GM23338 (cell line): ENCODE data around the gene UNC79. TPM values are rescaled to one million over a fixed set of nuclear protein-coding genes. Genes with fewer than 3 reads are reported as not detected.

ENCODE experiments used
- ATAC-seq: fragments of 200-7000 bp; cut with Tn5 transposase; 3 replicates; pipeline ENCODE4 v1.9.1; 2020
- DNase-seq: peaks from one replicate; pipeline ENCODE4 v3.0.0-alpha.2; 2015; ENCODE audit warnings: low spot score
- H2AFZ ChIP-seq: fragments of 200-600 bp; sonication (generic); 2 replicates; pipeline ENCODE4 v1.8.0; 2016; ENCODE audit warnings: antibody characterized with exemption, mild to moderate bottlenecking, moderate library complexity
- H3F3A ChIP-seq: fragments of 200-600 bp; sonication (generic); replicated peaks from 2 replicates; pipeline ENCODE4 v1.8.0; 2017; ENCODE audit warnings: antibody characterized with exemption, mixed run types, low read depth
- H3K27ac ChIP-seq: fragments of 200-600 bp; sonication (generic); 2 replicates; pipeline ENCODE4 v1.6.1; 2016; ENCODE audit warnings: low read depth
- H3K27me3 ChIP-seq: fragments of 200-600 bp; sonication (generic); 2 replicates; pipeline ENCODE4 v1.8.0; 2016; ENCODE audit warnings: mild to moderate bottlenecking, mixed run types, moderate library complexity; ENCODE audit not compliant: insufficient read depth
- H3K36me3 ChIP-seq: fragments of 200-600 bp; sonication (generic); 2 replicates; pipeline ENCODE4 v1.8.0; 2016; ENCODE audit warnings: mild to moderate bottlenecking; ENCODE audit not compliant: insufficient read depth
- H3K4me1 ChIP-seq: fragments of 200-600 bp; sonication (generic); 2 replicates; pipeline ENCODE4 v1.8.0; 2016; ENCODE audit warnings: mild to moderate bottlenecking, moderate library complexity; ENCODE audit not compliant: insufficient read depth
- H3K4me2 ChIP-seq: fragments of 200-600 bp; sonication (generic); 2 replicates; pipeline ENCODE4 v1.7.1; 2017; ENCODE audit warnings: mixed run types
- H3K4me3 ChIP-seq: fragments of 200-600 bp; sonication (generic); 2 replicates; pipeline ENCODE4 v1.6.1; 2016; ENCODE audit warnings: mixed run types
- H3K79me2 ChIP-seq: fragments of 200-600 bp; sonication (generic); replicated peaks from 2 replicates; pipeline ENCODE4 v1.8.0; 2017; ENCODE audit warnings: mild to moderate bottlenecking; ENCODE audit not compliant: insufficient read depth
- H3K9me2 ChIP-seq: fragments of 200-600 bp; sonication (generic); 2 replicates; pipeline ENCODE4 v1.8.0; 2017; ENCODE audit not compliant: insufficient read depth
- H4K20me1 ChIP-seq: fragments of 200-600 bp; sonication (generic); replicated peaks from 2 replicates; pipeline ENCODE4 v1.8.0; 2017; ENCODE audit warnings: mild to moderate bottlenecking; ENCODE audit not compliant: insufficient read depth
- H3K27ac Mint-ChIP-seq: 2 replicates; pipeline ENCODE4 v1.8.0; 2020; ENCODE audit warnings: inconsistent platforms, mild to moderate bottlenecking, moderate library complexity, mixed read lengths
- H3K27me3 Mint-ChIP-seq: 3 replicates; pipeline ENCODE4 v1.8.0; 2022; ENCODE audit warnings: low read depth, mild to moderate bottlenecking, moderate library complexity, mixed read lengths, inconsistent platforms; ENCODE audit not compliant: insufficient read depth, poor library complexity
- H3K36me3 Mint-ChIP-seq: 3 replicates; pipeline ENCODE4 v1.8.0; 2021; ENCODE audit warnings: low read depth, mild to moderate bottlenecking, inconsistent platforms, moderate library complexity, mixed read lengths
- H3K4me1 Mint-ChIP-seq: 3 replicates; pipeline ENCODE4 v1.8.0; 2020; ENCODE audit warnings: mild to moderate bottlenecking, inconsistent platforms, mixed read lengths
- H3K4me3 Mint-ChIP-seq: 3 replicates; pipeline ENCODE4 v1.8.0; 2021; ENCODE audit warnings: moderate library complexity, mild to moderate bottlenecking, inconsistent platforms, mixed read lengths
- H3K9me3 Mint-ChIP-seq: 3 replicates; pipeline ENCODE4 v1.8.0; 2020; ENCODE audit warnings: moderate library complexity, mild to moderate bottlenecking, inconsistent platforms, mixed read lengths
- CREB1 ChIP-seq: fragments of 250-450 bp; sonication (Bioruptor Pico); IDR thresholded peaks from 2 replicates; pipeline ENCODE4 v1.5.0; 2020; ENCODE audit warnings: low read depth, mild to moderate bottlenecking, moderate library complexity
- CTCF ChIP-seq, 2 experiments: fragments of 200-600 bp in 1 of 2; sonication (generic) in 1 of 2; conservative IDR thresholded peaks; 2 replicates each; pipeline versions ENCODE4 v1.5.1 to v1.6.1; 2016 to 2017; ENCODE audit warnings: antibody characterized with exemption in 2 of 2, low read depth in 2 of 2, mild to moderate bottlenecking in 2 of 2, moderate library complexity in 1 of 2
- ETS1 ChIP-seq: IDR thresholded peaks from 2 replicates; pipeline ENCODE4 v1.6.1; 2016; ENCODE audit warnings: antibody characterized with exemption
- EZH2 ChIP-seq: fragments of 200-600 bp; sonication (generic); IDR thresholded peaks from one replicate; pipeline ENCODE4 v1.8.0; 2017; ENCODE audit warnings: antibody characterized with exemption, mild to moderate bottlenecking, low read depth; ENCODE audit not compliant: unreplicated experiment
- EZH2phosphoT487 ChIP-seq: fragments of 200-600 bp; sonication (generic); IDR thresholded peaks from one replicate; pipeline ENCODE4 v1.8.1; 2018; ENCODE audit warnings: antibody characterized with exemption; ENCODE audit not compliant: unreplicated experiment
- JUNB ChIP-seq: IDR thresholded peaks from one replicate; pipeline ENCODE4 v1.6.1; 2016; ENCODE audit warnings: antibody characterized with exemption; ENCODE audit not compliant: unreplicated experiment
- NANOG ChIP-seq: IDR thresholded peaks from 2 replicates; pipeline ENCODE4 v1.6.1; 2016; ENCODE audit warnings: antibody characterized with exemption, borderline replicate concordance
- POLR2AphosphoS5 ChIP-seq: IDR thresholded peaks from 2 replicates; pipeline ENCODE4 v1.6.1; 2016; ENCODE audit warnings: antibody characterized with exemption, low read depth
- REST ChIP-seq: IDR thresholded peaks from one replicate; pipeline ENCODE4 v1.6.1; 2018; ENCODE audit warnings: antibody characterized with exemption; ENCODE audit not compliant: unreplicated experiment
- STAT1 ChIP-seq: IDR thresholded peaks from one replicate; pipeline ENCODE4 v1.6.1; 2016; ENCODE audit warnings: antibody characterized with exemption; ENCODE audit not compliant: unreplicated experiment
- ZNF114 ChIP-seq: fragments of 250-450 bp; sonication (Bioruptor Pico); IDR thresholded peaks from 2 replicates; pipeline ENCODE4 v1.5.0; 2020; ENCODE audit warnings: mild to moderate bottlenecking, moderate library complexity
- ZNF331 ChIP-seq: fragments of 250-450 bp; sonication (Bioruptor Pico); IDR thresholded peaks from 2 replicates; pipeline ENCODE4 v1.5.0; 2020; ENCODE audit warnings: low read depth, mild to moderate bottlenecking, moderate library complexity
- polyA plus RNA-seq: library from polyadenylated mRNA; unstranded; fragments of >200 nt; fragmentation: Nextera tagmentation; extraction: Ambion mirVana; gene quantifications from 2 replicates; pipeline ENCODE4 v1.2.1, GENCODE V29; 2016
- total RNA-seq: library from RNA; depleted of rRNA; stranded (reverse); fragments of >200 nt; shearing (Covaris generic); gene quantifications from 2 replicates; pipeline ENCODE4 v1.2.3, GENCODE V29; 2014

The UNC79 gene
- total and polyA plus RNA-seq, 2 experiments from 2014 or later = 1.8 to 3.6 TPM

- TF ChIP-seq EZH2phosphoT487 = no peak
- no peak for TF ChIP-seq REST
- TF ChIP-seq EZH2 = no peak
- no peak for TF ChIP-seq STAT1
- TF ChIP-seq ZNF114 = no peak
- no peak for TF ChIP-seq ETS1
- TF ChIP-seq POLR2AphosphoS5 = no peak
- TF ChIP-seq ZNF331 = no peak
- TF ChIP-seq JUNB = no peak
- TF ChIP-seq CREB1 (CRISPR knock-in tag) = no peak
- no peak for TF ChIP-seq NANOG
- no peak for TF ChIP-seq CTCF (conservative IDR thresholded peaks at IDR 0.05; ENCODE audit: low read depth in 2 of 2)
- Histone ChIP-seq H2AFZ (0 out of 2 replicates have a peak overlapping the region, but pooled peaks have one; percentile 10), H3K4me3 (no peak overlapping the region), H3K27me3 (no peaks in the 10 kb centered on the region), H3K36me3 (no peaks in the 10 kb centered on the region), H4K20me1 (no peaks in the 10 kb centered on the region), H3K27ac (no peak overlapping the region), H3F3A (no peaks in the 10 kb centered on the region), H3K4me2 (no peak overlapping the region), H3K79me2 (no peaks in the 10 kb centered on the region), H3K4me1 (no peaks in the 10 kb centered on the region; the same call in 1 of the 2 replicates), H3K9me2 (no peaks in the 10 kb centered on the region)
- no peak overlapping the region for H3K4me3 Mint-ChIP-seq
- peaks cover 22% of the 10 kb centered on the region for H3K4me1 Mint-ChIP-seq
- H3K9me3 Mint-ChIP-seq = no peaks in the 10 kb centered on the region
- H3K27me3 Mint-ChIP-seq = peaks cover 9% of the 10 kb centered on the region
- DNase-seq (no peak), ATAC-seq (peak; percentile 53)
- no peak overlapping the region for H3K27ac Mint-ChIP-seq
- H3K36me3 Mint-ChIP-seq = no peaks in the 10 kb centered on the region
Measured at GRCh38 chr14:93712079-93712837, 281.5 kb downstream of the UNC79 start.
